Vagina (tissue), 2 donors: ENCODE results near the gene CA4.

ENCODE experiments used
- POLR2A ChIP-seq, 2 donors: fragments of 450-650 bp; IDR thresholded peaks; one replicate each; pipeline ENCODE4 v1.6.1; 2017; ENCODE audit warnings: antibody characterized with exemption in 2 of 2, mild to moderate bottlenecking in 2 of 2, moderate library complexity in 2 of 2
- POLR2AphosphoS5 ChIP-seq, 2 donors: sonication (generic); formaldehyde crosslinking; IDR thresholded peaks; one replicate each; pipeline ENCODE4 v1.9.0; 2017; ENCODE audit warnings: antibody characterized with exemption in 2 of 2, mild to moderate bottlenecking in 2 of 2, low read depth in 1 of 2; ENCODE audit not compliant: insufficient read depth in 1 of 2
- TF ChIP-seq, protein P1 (sequence below), 3 experiments: fragments of 450-650 bp in 2 of 3; fragments of 200-600 bp in 1 of 3; sonication (generic) in 1 of 3; IDR thresholded peaks; one replicate each; pipeline ENCODE4 v1.5.1; 2017 to 2019; ENCODE audit warnings: antibody characterized with exemption in 3 of 3, mild to moderate bottlenecking in 2 of 3, moderate library complexity in 2 of 3

GRCh38 chr17:60156746-60157145 is 7.0 kb downstream of the CA4 start:
- TF ChIP-seq POLR2A (IDR thresholded peaks at IDR 0.05) (no peak), POLR2AphosphoS5 (IDR thresholded peaks at IDR 0.05; ENCODE audit: insufficient read depth in 1 of 2, low read depth in 1 of 2) (no peak)
- TF ChIP-seq, protein P1, sequence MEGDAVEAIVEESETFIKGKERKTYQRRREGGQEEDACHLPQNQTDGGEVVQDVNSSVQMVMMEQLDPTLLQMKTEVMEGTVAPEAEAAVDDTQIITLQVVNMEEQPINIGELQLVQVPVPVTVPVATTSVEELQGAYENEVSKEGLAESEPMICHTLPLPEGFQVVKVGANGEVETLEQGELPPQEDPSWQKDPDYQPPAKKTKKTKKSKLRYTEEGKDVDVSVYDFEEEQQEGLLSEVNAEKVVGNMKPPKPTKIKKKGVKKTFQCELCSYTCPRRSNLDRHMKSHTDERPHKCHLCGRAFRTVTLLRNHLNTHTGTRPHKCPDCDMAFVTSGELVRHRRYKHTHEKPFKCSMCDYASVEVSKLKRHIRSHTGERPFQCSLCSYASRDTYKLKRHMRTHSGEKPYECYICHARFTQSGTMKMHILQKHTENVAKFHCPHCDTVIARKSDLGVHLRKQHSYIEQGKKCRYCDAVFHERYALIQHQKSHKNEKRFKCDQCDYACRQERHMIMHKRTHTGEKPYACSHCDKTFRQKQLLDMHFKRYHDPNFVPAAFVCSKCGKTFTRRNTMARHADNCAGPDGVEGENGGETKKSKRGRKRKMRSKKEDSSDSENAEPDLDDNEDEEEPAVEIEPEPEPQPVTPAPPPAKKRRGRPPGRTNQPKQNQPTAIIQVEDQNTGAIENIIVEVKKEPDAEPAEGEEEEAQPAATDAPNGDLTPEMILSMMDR (IDR thresholded peaks at IDR 0.05): no peak
